Frontal cortex (tissue), 4 donors: ENCODE data around the gene RPL13. TPM values are rescaled to one million over a fixed set of nuclear protein-coding genes. Genes with fewer than 3 reads are reported as not detected.

Experiments
- DNase-seq, 2 donors: peaks; one replicate each; pipeline ENCODE4 v3.0.0; 2012; ENCODE audit warnings: low spot score in 2 of 2
- FAIRE-seq: peaks from 2 replicates; lab custom pipeline; 2012; peaks lifted over from hg19 to GRCh38; lab: Jason Lieb, UNC
- total RNA-seq: library from RNA; depleted of rRNA; stranded (reverse); fragments of >200 nt; gene quantifications from one replicate; pipeline ENCODE4 v1.2.3, GENCODE V29; 2014
- donor health status: control.
- donor health status: control.
- donor health status: control.

RPL13 gene
- total RNA-seq, 1 donor from 2014 or later: 1,545 TPM

DNA sequence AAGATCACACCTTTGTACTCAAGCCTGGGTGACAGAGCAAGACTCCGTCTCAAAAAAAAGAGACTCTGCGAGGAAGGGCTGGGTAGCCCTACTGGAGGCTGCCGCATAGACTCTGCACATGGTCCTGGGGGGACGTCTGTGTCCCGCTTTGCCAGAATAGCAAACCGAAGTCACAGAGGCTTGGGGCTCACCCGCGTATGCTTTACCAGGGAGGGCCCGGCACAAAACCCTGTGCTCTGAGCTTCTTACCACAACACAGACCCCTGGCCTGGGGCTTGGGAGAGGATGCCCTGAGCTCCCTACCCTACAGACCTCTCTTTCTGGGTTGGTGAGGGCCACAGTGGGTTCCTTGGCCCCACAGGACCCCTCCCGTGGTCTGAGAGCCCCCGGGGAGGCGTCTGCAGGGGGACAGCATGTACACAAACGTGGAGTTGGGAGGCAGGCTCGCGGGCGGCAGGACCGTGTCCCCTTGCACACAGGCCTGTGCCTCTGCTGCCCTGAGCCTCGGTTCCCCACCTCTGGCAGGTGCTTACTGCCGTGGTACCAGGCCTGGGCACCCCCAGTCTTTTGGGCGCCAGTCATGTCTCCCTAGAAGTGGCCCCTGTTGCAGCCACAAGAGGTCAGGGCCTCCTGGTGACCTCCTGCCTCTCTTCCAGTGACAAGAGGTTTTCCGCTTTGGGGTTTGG is 28.9 kb downstream of the RPL13 start:
- DNase-seq: no peak
- FAIRE-seq: no peak

GRCh38 chr16:89593841-89594240 is 33.4 kb downstream of the RPL13 start:
- FAIRE-seq: no peak
- DNase-seq: no peak

GRCh38 chr16:89595330-89596060 is 35.0 kb downstream of the RPL13 start:
- FAIRE-seq (no peak), DNase-seq (no peak)

GRCh38 chr16:89596061-89596689 is 35.7 kb downstream of the RPL13 start:
- FAIRE-seq: no peak
- DNase-seq: no peak

- DNase-seq (no peak), FAIRE-seq (no peak)
Measured at GRCh38 chr16:89596957-89597649, 36.6 kb downstream of the RPL13 start.

- FAIRE-seq (no peak), DNase-seq (no peak)
Measured at GRCh38 chr16:89598199-89598598, 37.7 kb downstream of the RPL13 start.

DNA sequence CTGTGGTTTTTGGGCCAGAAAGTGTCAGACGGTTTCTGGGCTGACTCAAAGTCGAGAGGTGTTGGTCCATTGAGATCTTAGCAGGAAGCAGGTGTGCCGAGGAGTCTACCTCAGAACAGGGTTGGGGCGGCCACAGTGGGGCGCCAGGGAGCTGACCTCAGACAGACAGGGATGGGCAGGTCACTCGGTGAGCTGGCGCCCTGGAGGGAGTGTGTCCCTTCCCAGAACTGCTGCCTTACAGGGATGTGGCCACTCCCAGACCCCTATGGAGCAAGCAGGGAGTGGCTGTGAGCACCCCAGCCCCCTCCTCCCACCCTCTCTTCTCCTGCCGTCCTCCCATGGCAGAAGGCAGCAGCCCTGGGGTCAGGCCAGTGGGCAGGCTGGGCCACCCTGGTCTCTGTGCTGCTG is 39.0 kb downstream of the RPL13 start:
- no peak for FAIRE-seq
- DNase-seq: no peak

DNA sequence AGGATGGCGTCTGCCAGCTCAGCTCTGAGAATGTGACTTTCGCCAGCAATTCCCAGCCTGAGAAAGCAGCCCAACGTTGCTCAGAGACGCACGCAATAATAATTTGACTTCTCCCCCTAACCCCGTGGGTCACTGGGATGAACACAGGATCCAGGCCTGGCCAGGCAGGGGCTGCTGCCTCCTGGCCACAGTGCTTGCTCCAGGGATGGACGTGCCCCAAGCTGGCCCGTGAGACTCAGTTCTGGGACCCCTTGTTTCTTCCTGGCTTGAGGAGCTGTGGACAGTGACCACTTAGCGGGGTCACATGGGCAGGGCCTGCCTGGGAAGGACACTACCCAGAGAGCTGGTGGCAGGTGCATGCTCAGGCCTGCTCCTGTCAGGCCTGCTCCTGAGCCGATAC is 39.4 kb downstream of the RPL13 start:
- FAIRE-seq (no peak), DNase-seq (no peak)

DNA sequence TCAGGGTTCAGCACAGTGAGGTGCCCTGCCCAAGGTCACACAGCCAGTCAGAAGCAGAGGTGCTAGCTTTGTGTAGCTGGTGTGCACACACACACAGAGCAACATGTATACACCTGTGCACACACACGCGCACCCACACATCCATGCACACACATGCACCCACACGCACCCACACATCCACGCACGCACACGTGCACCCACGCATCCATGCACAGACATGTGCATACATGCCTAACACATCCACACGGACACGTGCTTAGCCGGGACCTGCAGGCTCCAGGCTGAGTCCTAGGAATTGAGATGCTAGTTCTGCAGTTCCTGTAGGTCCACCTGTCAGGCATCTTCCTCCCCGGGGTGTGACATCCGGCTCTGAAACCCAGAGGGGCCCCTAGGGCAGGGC is 39.9 kb downstream of the RPL13 start:
- DNase-seq (no peak), FAIRE-seq (no peak)

- no peak for DNase-seq
- FAIRE-seq: no peak
Measured at GRCh38 chr16:89600956-89601355, 40.5 kb downstream of the RPL13 start.

- DNase-seq (no peak), FAIRE-seq (no peak)
Measured at GRCh38 chr16:89601906-89602272, 41.4 kb downstream of the RPL13 start.

DNA sequence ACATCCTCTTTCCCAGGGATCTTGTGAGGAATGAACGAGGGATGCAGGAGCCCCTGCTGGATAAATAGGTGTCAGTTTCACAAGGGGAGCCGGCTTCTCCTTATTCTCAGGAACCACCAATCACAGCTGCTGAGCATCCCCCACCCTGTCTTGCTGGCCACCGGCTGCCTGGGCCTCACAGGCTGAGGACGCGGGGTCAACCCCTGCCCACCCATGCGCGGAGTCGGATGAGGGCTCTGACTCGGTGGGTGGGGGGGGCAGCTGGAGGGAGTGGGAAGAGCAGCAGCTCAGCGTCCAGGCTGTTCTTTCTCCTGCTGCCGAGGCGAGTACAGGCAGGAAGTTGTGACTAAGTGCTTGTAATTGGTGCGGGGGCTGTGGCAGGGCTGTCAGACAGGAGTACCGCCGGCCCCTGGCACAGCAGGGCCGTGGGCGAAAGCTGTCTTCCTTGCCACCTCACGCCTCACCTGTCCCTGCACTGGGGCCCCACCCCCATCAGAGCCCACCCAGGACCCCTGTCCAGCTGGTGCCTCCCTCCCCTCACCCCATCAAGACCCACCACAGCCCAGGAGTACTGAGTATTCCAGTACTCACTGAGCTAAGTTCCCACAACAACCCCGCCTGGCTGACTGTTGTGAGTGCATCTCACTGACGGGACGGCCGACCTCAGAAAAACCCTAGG is 41.9 kb downstream of the RPL13 start:
- DNase-seq (peak in 1 of 2 donors; percentile 77), FAIRE-seq (no peak)

DNA sequence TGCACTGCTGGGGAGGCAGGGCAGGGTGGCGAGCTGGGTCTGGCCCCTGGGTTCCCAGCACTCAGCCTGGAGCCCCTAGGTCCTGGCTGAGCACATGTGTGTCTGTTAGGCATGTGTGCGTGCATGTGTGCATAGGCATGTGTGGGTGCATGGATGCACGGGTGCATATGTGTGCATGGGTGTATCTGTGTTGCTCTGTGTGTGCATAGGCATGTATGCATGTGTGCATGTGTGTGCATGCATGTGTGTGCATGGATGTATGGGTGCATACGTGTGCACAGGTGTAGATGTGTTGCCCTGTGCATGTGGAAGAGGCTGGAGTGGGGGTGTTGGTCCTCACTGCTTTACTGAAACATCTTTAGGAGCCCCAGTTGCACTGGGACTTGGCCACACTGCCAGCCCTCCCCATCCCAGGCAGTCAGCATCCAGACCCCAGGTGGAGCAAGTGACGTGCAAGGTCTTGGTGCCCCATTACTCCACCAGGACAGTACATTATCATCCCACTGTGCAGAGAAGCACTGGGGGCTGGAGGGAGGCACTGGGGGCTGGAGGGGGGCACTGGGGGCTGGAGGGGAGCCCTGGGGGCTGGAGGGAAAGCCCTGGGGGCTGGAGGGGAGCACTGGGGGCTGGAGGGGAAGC is 42.6 kb downstream of the RPL13 start:
- no peak for FAIRE-seq
- no peak for DNase-seq

GRCh38 chr16:89604764-89605163 is 44.3 kb downstream of the RPL13 start:
- DNase-seq (no peak), FAIRE-seq (no peak)

GRCh38 chr16:89605186-89605970 is 44.9 kb downstream of the RPL13 start:
- DNase-seq (no peak), FAIRE-seq (no peak)

- DNase-seq (no peak), FAIRE-seq (no peak)
Measured at GRCh38 chr16:89606006-89606405, 45.5 kb downstream of the RPL13 start.

DNA sequence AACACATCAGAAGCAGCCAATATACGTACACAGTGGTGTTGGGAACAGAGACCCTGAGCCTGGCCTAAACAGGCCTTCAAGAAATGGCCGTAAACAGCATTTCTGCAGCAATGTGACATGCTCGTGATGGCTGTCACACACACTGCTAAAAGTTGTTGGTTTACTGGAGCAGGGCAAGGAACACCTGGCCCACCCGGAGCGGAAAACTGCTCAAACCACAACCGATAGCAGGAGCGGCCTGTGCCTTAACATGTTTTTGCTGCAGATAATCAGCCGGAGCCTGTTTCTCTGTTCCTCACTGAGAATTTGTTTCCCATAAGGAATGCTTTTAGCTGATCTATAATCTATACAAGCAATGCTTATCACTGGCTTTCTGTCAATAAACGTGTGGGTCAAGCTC is 47.0 kb downstream of the RPL13 start:
- FAIRE-seq (no peak), DNase-seq (no peak)

DNA sequence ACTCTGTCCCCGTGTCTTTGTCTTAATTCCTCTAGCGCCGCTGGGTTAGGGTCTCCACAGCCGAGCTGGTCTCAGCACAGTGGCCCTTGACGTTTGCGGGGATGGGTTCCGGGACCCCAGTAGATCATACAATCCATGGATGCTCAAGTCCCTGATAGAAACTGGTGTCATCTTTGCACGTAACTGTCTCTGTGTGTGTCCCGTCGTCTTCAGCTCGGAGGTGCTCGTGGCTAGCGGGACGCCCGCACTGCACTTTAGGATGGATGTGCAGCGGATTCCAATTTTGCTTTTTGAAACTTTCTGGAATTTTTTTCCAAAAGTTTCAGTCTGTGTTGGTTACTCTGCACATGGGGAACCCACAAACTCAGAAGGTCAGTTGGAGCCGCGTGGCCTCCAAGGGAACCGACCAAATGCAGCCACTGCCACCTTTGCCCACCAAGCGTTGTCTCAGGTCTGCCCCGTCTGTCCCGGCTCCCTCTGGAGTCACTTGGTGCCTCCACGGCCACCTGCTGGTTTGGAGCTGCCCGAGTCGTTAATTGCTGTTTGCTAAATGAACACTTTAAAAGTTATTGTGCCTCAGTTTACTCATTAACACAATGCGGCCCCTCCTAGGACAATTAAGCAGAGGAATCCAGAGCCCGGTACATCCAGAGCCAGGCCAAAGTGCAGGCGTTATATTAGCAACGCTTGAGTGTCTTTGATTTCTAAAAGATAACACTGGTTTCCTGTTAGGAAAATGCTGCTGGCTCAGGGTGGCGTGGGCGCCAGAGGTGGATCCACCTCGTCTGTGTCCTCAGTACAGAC is 47.7 kb downstream of the RPL13 start:
- no peak for DNase-seq
- FAIRE-seq: no peak
